Measurements from ENCODE around the gene DCP2.
A peak's percentile ranks its signal among the peaks of the same experiment; 100 is the strongest.

The DCP2 gene

DNA sequence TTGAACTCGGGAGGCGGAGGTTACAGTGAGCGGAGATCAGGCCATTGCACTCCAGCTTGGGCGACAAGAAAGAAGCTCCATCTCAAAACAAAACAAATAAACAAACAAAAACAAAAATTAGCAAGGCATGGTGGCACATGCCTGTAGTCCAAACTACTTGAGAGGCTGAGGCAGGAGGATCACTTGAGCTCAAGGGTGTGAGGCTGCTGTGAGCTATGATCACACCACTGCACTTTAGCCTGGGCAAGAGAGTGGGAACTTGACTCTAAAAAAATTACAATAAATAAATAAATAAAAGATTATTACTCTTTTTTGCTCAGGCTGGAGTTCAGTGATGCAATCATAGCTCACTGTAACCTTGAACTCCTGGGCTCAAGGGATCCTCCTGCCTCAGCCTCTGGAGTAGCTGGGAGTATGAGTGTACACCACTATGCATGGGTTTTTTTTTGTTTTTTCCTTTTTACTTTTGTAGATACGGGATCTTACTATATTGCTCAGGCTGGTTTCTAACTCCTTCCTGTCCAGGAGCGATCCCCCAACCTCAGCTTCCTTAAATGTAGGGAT is 9.0 kb upstream of the DCP2 start:
- no peak for DNase-seq

DNA sequence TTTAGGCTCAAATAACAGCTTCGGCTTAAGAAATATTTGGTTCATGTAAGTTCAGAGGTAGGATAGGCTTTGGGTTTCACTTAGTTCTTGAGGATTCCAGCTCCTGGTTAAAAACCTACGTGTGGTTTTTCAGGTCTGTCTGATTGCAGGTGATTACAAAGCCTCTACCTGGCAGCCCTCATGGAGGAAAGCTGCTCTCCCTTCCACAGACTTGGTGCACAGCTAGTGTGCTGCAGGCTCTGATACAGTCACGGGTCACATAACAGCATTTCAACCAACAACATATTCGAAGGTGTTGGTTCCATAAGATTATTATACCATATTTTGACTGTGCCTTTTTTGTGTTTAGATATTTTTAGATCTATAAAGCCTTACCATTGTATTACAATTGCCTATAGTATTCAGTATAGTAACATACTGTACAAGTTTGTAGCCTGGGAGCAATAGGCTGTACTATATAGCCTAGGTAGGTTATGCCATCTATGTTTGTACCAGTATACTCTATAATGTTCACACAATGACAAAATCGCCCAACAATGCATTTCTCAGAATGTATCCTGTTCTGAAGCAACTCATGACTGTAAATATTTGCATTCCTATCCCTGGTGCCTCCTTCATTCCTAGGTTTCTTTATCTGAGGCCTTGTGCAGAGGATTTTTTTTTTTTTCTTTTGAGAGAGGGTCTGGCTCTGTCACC is 8.0 kb upstream of the DCP2 start:
- DNase-seq, result no peak

DNA sequence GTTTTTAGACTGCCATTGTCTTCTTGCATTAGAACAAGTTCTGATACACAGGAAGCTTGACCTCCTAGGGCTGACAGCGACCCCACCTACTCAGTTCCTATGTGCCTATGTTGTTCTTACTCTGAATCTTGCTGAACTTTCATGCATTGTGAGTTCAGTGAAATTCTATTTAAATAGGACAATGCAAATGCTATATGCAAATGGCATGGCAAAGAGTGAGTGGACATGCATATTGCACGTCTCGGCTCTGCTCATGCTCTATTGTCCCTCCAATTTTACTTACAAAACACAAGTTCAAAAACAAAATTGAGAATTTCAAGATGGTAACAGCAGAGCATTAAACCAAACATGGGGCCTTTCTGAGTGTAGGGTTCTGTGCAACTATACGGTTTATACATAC is 5.3 kb upstream of the DCP2 start:
- no peak for DNase-seq

DNA sequence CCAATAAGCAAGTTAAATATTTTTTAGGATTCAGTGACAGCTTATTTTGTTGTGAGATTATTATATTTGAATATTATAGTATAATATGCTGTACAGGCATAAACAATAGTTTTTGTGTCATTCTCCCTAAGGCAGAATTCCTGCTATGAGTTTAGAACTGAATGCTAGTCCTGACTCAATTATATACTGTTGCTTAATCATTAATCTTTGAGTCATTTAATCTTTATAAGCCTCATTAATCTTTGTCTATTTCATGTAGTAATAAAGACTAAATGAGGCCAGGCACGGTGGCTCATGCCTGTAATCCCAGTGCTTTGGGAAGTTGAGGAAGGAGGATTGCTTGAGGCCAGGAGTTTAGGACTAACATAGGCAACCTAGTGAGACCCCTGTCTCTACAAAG is 3.6 kb upstream of the DCP2 start:
- DNase-seq, result no peak

DNA sequence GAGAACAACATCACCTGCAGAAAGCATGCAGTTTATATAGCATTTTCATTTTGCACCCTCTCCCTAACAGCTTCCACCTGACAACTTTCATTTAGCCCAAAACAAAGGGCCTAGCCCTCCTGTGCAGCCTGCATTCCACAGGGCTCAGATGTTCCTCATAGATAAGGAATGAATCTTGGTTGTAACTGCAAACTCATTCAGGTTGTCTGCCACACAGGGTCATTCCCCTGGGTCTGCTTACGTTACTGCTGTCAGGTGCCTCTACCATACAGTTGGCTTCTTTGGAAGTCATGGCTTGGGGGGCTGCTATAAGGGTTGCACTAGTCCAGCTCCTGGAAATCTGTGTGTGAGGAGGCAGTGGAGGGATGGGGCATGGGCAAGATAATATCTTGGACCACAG is 2.7 kb upstream of the DCP2 start:
- no peak for DNase-seq

DNA sequence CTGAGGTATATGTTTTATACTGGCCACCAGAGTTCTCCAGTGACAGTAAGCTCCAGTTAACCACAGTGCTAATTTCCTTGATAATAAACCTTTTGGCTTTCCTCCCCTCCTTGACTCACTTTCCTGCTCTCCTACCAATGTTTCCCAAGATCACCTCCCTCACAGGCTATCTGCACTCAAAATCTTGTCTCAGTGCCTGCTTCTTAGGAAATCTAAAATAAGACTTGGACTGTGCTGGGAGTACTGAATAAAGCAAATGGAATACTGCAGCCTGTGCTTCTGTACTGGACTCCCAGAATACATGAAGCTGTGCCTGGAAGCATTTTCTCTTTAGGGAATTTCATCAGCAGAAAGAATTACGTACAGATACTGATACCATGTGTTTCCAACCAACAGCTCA is 1.7 kb upstream of the DCP2 start:
- no peak for DNase-seq

DNA sequence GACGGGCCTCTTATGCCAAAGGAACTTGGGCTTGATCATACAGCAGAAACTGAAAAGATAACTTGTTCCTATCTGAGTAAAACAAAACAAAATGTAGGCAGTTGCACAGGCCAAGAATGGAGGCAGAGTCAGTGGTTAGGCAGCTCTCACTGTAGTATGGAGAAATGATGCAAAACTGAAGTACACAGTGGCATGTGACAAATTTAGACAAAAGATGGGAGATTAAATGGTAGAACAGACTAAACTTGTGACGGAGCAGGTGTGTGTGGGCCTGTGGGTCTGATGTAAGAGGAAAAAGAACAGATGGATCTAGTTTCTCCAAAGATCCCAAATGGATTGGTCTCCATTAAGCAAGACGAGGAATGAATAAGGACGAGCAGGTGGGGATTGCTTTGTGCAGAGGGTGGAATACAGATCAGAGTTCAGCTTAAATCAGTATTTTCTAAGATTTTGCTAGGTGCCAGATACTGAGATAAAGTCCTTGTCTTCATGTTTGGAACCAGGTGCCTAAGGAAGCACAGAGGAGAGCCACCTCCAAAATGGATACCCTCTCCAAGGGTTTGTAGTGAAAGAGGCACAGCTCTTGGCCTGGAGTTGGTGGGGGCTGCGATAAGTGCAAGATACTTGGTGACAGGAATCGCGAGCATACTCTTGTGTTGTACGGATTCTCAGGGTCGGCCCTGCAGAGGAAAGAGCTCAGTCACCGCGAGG is 722 bp upstream of the DCP2 start:
- peak in 1 of 5 experiments; percentile 76 for DNase-seq

DNA sequence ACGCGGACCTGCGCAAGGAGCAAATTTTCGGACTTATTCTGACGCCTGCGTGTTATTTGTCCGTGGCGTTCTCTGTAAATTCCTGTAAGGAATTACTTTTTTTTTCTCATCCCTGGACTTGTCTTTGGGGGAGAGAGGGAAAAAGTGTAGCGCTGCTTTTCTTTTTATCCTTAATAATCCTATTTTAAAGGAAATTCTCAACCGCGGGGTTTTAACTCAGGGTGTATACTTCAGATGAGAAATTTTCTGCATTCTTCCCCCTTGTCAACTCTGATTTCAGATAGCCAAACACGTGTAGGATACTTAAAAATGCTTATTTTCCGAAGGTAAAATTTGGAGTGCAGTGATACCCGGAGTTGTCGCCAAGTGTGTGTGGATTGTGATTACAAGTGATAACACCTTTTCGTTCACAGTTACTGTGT is 853 bp downstream of the DCP2 start:
- no peak for DNase-seq

DNA sequence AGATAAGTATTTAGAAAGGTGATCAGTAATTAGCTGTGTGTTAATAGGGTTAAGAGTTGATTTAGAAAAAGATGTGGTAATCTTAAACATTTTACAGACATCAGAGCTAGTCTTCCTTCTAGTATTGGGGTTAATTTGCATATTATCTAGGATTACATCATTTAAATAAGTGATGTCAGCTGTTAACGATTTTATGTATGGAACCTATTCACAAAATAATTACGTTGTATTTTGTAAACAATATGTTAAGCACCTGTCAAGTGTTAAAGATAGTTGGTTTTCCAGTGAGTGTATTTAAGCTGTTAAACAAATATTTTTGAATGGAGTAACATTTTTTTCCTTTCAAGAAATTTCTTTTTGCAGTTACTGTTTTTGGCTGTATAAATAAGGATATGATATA is 2.2 kb downstream of the DCP2 start:
- no peak for DNase-seq

DNA sequence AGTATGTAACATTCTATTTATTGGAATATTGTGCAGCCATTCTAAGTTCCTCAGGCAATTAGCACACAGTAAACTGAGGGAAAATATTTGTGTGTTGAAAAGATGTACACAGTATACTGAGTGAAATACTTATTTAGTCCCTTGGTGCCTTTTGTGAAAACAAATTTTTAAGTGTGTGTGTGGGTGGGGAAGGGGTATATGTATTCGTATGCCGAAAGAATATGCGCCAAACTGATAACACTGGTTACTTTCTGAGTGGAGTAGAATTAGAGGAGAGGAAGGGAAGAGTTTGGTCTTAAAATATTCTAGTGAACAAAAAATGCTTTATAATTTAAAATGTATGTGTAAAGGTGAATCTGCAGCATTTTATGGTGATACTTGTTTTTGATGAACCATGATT is 3.1 kb downstream of the DCP2 start:
- DNase-seq, result no peak

DNA sequence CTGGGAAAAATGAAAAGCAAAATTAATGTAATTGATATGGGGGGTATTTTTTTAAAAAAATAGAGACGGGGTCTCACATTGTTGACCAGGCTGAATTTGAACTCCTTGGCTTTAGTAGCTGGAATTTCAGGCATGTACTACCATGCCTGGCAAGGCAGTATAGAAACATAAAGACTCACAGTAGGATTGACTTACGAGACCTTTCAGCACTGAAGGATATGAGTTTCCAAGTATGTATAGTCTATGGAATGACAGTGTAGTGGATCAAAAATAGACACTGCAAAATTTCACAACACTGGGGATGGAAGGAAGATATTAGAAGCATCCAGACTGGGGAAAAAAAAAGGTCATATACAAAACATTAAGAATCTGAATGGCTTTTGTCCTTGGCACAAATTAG is 6.8 kb downstream of the DCP2 start:
- DNase-seq, result no peak

DNA sequence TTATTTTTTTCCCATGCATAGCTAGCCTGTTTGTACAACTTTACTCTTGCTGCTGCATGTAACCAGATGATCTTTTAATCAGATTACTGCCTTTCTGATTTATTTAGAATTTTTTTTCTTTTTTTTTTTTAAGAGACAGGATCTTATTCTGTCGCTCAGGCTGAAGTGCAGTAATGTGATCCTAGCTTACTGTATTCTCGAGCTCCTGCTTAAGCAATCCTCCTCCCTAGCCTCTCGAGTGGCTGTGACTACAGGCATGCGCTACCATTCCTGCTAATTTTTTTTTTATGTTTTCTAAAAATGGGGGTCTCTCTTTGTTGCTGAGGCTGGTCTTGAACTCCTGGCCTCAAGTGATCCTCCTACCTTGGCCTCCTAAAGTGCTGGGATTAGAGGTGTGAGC is 9.6 kb downstream of the DCP2 start:
- no peak for DNase-seq

DNA sequence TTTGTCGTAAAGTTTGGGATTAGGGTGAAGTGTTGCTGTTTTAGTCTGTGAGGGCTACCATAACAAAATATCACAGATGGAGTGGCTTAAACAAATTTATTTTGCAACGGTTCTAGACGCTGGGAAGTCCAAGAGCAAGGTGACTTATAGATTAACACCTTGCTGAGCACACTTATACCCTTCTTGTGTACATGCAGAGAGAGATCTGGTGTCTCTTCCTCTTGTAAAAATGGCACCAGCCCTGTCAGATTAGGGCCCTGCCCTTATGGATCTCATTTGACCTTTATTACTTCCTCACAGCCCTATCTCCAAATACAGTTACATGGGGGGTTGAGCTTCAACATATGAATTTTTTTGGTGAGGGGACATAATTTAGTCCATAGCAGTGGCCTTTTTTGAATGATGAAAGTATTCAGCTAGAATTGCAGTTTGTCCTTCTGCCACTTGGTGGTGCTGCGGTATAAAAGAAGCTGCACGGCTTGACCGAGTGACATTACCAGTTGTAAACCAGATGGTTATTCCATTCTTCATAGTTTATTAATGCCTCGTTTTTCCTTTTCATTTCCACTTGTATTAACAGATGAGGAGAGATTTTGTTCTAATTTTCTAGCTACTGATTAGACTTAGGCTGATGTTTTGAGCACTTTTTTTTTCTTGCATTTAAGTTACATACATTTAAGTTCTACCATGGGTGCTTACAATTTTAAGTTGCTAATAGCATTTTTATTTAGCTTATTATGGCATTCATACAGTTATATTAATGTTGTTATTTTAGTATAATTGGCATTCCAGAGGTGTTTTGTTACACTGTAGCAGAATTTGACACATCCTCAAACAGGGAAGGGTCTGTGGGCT is 19.4 kb downstream of the DCP2 start:
- peak; percentile 24 to 66 (median 59) for DNase-seq

DNA sequence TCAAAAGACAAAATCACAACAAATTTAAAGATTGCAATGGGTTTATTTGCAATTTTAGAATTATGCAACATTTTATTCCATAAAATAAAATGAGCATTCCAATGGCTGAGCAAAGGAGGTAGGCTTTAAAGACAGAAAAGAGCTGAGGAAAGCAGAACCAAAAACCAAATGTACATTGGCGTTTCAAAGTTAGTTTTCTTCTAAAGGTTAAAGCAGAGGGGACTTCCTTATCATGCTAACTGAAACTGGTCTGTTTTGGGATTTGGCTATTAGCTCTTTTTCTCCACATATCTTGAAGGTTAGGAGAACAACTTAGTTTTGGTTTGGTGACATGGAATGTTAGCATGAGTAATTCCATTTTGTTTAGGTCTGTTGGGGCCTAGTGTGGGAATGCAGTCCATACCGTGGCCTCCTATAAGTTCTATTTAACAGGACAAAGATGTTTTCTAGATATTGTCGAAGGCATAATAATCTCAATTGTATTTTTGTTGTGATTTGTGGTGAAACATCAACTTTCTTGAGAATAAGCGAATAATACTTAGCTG is 20.3 kb downstream of the DCP2 start:
- no peak for DNase-seq

DNA sequence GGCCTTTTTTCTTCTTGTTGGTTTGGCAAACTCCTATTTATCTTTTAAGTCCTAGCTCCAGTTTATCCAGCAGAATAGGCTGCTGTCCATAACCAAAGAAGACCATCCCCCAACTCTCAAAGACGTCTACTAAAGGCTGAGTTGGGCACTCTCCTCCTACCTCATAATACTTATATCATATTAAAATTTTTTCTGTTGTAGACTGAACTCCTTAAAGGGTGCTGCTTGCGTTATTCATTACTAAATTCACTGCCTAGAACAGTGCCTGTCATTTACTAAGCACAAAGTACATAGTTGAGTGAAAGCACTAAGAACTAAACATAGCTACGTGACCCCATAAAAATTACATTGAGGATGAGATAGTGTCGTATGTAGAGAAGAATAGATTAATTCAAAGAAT is 21.7 kb downstream of the DCP2 start:
- no peak for DNase-seq

DNA sequence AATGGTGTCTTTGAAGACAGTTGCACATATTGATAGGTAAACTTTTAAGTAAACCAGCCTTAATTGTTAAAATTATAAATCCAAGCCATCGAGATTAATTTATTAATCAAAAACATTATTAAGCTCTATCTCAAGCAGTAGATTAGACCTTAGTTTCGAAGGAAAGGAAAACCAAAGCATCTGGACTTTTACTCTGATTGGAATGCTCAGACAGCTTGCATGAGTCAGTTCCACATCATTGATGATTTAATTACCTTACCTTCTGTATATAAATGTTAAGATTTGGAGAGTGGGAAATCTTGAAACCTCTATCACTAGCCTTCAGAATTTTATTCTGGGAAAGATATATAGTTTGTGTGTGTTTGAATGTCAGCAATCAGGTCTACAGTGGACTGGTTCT is 23.9 kb downstream of the DCP2 start:
- DNase-seq, result no peak

DNA sequence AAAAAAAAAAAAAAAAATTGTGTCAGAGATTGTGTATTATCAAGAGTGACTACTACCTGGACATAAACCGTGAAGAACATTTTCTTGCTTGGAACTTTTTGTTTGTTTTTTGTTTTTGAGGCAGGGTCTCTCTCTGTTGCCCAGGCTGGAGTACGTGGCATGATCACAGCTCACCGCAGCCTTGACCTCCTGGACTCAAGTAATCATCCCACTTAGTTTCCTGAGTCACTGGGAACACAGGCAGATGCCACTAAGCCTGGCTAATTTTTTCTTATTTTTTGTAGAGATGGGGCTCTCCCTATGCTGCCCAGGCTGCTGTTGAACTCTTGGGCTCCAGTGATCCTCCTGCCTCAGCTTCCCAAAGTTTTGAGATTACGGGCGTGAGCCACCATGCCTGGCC is 25.8 kb downstream of the DCP2 start:
- DNase-seq, result no peak

DNA sequence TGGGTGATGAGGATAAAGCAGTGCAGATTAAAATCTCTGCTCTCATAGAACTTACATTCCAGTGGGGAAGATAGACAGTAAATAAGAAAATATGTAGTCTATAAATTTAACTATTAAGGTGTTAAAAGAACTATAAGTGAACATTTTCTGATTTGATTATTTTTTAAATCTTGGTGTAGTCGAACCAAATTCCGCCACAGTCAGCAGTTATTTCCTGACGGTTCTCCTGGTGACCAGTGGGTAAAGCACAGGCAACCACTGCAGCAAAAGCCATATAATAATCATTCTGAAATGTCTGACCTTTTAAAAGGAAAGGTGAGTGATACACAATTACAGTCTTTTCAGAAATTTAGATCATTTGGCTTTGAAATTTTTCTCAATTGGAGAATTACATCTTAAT is 27.2 kb downstream of the DCP2 start:
- no peak for DNase-seq

DNA sequence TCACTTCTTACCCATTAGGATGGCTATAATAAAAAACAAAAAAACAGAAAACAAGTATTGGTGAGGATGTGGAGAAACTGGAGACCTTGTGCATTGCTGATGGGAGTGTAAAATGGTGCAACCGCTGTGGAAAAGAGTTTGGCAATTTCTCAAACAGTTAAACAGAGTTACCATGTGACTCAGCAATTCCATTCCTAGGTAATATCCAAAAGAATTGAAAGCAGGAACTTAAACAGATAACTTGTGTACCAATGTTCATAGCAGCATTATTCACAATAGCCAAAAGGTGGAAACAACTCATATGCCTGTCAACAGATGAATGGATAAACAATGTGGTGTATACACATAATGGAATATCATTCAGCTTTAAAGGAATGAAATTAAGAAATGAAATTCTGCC is 28.9 kb downstream of the DCP2 start:
- no peak for DNase-seq

DNA sequence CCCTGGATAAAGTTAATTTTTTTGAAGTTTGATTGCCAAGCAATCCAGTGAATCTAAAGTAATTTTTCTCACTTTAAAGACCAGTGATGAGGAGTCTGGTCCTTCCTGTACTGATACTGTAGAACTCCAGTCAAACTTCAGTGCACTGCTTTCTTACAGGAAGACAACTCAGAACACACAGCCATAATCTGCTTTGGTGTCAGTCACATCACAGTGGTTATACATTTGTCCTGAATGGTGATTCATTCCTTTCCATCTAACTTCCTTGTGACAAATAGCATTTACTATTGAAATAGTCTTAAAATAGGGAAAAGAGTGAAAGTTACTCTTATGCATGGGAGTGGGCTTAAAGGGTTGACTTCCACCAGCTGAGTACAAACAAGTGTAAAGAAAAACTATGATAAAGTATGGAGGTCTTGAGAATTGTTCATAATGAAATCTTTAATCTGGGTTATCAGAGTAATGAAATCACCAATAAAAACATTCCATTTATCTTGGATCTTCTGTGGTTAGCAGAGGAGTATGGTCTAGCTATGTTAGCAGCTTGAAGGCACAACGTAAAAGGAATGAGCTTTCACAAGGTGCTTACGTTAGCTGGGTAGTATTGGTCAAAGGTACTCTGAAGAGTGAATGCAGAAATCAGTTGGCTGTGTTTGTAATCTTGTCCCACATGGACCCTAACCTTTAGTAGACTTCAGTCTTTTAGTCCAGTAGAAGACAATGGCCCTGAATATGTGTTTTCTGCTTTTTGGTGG is 41.5 kb downstream of the DCP2 start:
- DNase-seq, result peak in 1 of 5 experiments; percentile 75

DNA sequence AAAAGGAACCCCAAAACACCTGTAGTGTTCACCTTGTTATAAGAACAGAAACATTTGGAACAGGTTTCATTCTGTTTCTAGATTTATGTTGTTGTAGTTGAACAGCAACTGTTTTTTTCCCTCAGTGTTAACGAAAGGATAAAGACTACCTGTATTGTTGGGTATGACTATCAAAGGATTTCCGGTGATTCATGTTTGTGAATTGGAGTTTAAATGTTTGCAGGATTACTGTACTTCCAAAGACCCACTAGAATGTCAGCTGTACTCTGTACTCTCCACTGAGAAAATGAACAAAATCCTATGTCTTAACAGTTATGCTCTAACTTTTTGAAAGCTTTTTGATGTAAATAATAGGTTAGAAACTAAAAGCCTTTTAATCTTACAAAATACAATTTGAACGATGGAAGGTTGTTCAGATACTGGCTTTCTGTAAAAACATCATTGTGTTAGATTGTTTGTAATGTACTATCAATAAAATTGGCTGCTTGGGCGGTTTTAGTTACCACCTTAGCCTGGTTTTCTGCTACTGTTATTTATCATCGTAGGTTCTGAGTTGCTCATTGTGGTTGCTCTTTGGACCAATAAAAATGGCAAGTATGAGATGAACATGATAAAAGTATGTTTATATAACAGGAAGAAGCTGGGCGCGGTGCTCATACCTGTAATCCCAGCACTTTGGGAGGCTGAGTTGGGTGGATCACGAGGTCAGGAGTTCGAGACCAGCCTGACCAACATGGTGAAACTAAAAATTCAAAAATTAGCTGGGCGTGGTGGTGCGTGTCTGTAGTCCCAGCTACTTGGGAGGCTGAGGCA is 44.1 kb downstream of the DCP2 start:
- DNase-seq, result peak in 2 of 5 experiments; percentile 8 to 92

Data from T-helper 2 cell (primary cell).